ACC112 (cell line): ENCODE data around the gene MCUR1.
"Not testable (repeated sequence)": the region's sequence is repeated elsewhere in the genome, so short reads cannot be mapped to it uniquely, and the experiment has no call there.

Experiments used
- H2AFZ ChIP-seq: fragments of 200-600 bp; sonication (generic); one replicate; pipeline ENCODE4 v1.6.0; 2017; ENCODE audit warnings: antibody characterized with exemption, low read length; ENCODE audit not compliant: unreplicated experiment
- H3K27ac ChIP-seq: fragments of 200-600 bp; sonication (generic); 2 replicates; pipeline ENCODE4 v1.5.1; 2014; ENCODE audit warnings: low read depth, mild to moderate bottlenecking, antibody characterized with exemption, low read length, moderate library complexity
- H3K27me3 ChIP-seq: fragments of 200-600 bp; sonication (generic); 2 replicates; pipeline ENCODE4 v1.6.1; 2014; ENCODE audit warnings: mild to moderate bottlenecking, antibody characterized with exemption, low read length, moderate library complexity, mixed read lengths; ENCODE audit not compliant: insufficient read depth
- H3K36me3 ChIP-seq: fragments of 200-600 bp; sonication (generic); 2 replicates; pipeline ENCODE4 v1.6.1; 2016; ENCODE audit warnings: mild to moderate bottlenecking, antibody characterized with exemption, low read length, moderate library complexity, mixed read lengths; ENCODE audit not compliant: insufficient read depth
- H3K4me1 ChIP-seq: fragments of 200-600 bp; sonication (generic); one replicate; pipeline ENCODE4 v1.6.1; 2016; ENCODE audit warnings: low read length, mixed read lengths; ENCODE audit not compliant: insufficient read depth, unreplicated experiment, control insufficient read depth
- H3K4me3 ChIP-seq: fragments of 200-600 bp; sonication (generic); 2 replicates; pipeline ENCODE4 v1.5.1; 2014; ENCODE audit warnings: mild to moderate bottlenecking, low read depth, low read length
- H3K79me2 ChIP-seq: fragments of 200-600 bp; sonication (generic); one replicate; pipeline ENCODE4 v1.6.0; 2016; ENCODE audit warnings: low read length; ENCODE audit not compliant: control insufficient read depth, unreplicated experiment, insufficient read depth

MCUR1 gene

DNA sequence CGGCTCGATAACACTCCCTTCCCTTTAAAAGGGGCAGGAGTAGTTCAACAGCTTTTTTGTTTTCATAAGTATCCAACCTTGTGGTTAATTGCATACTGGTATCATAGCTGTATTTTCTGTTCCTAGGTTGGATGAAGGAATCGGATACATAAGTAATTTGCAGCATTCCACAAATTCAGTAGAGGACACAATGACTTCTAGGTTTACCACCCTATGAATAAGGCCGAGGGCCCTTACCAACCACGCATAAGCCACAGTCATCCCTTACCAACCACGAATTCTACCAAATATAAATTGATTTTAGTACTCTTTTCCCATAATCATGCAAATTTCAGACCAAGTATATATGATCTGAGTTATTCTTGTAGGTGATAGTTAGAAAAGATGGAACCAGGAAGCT lies 36.3 kb downstream of the MCUR1 start:
- Histone ChIP-seq H3K4me3 (no peak overlapping the region), H2AFZ (no peak overlapping the region), H3K36me3 (no peaks in the 10 kb centered on the region), H3K27ac (no peak overlapping the region), H3K4me1 (no peaks in the 10 kb centered on the region), H3K27me3 (no peaks in the 10 kb centered on the region), H3K79me2 (no peaks in the 10 kb centered on the region)

DNA sequence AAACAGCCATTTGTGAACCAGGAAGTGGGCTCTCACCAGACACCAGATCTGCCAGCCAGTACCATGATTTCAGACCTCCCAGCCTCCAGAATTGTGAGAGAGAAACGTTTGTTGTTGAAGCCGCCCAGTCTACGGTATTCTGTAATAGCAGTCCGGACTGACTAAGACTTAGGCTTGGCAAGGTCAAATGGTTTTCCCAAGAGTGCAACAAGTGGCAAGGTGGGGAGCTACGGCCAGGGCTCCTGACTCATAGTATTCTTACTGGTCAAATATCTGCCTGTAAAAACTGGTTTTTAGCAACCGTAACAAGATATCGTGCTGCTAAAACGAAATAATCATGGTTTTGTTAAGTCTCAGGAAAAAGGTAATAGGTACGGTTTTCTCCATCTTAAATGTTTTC lies 37.8 kb downstream of the MCUR1 start:
- Histone ChIP-seq H3K79me2 (no peaks in the 10 kb centered on the region), H2AFZ (no peak overlapping the region), H3K36me3 (no peaks in the 10 kb centered on the region), H3K27me3 (no peaks in the 10 kb centered on the region), H3K4me3 (no peak overlapping the region), H3K27ac (no peak overlapping the region), H3K4me1 (no peaks in the 10 kb centered on the region)

DNA sequence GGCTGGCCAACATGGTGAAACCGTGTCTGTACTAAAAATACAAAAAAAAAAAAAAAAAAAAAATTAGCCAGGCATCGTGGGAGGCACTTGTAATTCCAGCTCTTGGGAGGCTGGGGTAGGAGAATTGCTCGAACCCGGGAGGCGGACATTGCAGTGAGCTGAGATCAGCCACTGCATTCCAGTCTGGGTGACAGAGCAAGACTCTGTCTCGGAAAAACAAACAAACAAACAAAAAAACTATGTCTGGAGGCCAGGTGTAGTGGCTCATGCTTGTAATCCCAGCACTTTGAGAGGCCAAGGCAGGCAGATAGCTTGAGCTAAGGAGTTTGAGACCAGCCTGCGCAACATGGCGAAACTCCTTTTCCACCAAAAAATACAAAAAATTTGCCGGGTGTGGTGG lies 38.9 kb downstream of the MCUR1 start:
- H3K27ac ChIP-seq, H3K36me3 ChIP-seq, H2AFZ ChIP-seq, H3K79me2 ChIP-seq, H3K27me3 ChIP-seq, H3K4me1 ChIP-seq, H3K4me3 ChIP-seq: not testable (repeated sequence)

DNA sequence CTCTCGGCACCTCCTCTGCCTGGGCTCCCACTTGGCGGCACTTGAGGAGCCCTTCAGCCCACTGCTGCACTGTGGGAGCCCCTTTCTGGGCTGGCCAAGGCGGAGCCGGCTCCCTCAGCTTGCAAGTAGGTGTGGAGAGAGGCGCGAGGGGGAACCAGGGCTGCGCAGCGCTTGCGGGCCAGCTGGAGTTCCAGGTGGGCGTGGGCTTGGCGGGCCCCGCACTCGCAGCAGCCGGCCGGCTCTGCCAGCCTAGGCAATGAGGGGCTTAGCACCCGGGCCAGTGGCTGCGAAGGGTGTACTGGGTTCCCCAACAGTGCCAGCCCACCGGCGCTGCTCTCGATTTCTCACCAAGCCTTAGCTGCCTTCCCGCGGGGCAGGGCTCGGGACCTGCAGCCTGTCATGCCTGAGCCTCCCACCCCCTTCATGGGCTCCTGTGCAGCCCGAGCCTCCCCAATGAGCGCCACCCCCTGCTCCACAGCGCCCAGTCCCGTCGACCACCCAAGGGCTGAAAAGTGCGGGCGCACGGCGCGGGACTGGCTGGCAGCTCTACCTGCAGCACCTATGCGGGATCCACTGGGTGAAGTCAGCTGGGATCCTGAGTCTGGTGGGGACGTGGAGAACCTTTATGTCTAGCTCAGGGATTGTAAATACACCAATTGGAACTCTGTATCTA lies 41.9 kb downstream of the MCUR1 start:
- not testable (repeated sequence) for H3K79me2 ChIP-seq, H3K36me3 ChIP-seq, H2AFZ ChIP-seq

DNA sequence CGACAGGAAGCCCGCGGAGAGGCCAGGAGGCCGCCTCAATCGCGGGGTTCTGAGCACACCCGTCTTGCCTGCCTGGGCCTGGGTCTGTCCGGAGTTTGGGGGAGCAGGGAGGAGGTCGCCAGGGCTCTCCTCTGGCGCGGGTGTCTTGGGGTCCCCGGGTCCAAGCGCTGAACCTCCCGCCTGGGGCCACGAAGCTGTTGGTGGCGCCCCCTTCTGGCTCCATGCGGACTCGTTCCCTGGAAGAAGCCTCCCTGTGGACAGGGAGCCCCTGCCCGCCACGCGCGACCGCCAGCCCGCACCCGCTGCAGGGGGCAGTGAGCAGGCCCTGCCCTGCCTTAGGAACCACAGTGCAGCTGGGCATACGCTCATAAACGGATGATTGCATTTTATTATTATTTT lies 44.7 kb downstream of the MCUR1 start:
- no peak overlapping the region for H3K27ac ChIP-seq
- H3K4me1 ChIP-seq: peaks cover 7% of the 10 kb centered on the region
- no peaks in the 10 kb centered on the region for H3K36me3 ChIP-seq
- H3K27me3 ChIP-seq: no peaks in the 10 kb centered on the region
- no peaks in the 10 kb centered on the region for H3K79me2 ChIP-seq
- H3K4me3 ChIP-seq: no peak overlapping the region
- no peak overlapping the region for H2AFZ ChIP-seq

More for the DNA sequence above, 41.9 kb downstream of the MCUR1 start:
- not testable (repeated sequence) for H3K27me3 ChIP-seq, H3K4me3 ChIP-seq, H3K4me1 ChIP-seq, H3K27ac ChIP-seq

DNA sequence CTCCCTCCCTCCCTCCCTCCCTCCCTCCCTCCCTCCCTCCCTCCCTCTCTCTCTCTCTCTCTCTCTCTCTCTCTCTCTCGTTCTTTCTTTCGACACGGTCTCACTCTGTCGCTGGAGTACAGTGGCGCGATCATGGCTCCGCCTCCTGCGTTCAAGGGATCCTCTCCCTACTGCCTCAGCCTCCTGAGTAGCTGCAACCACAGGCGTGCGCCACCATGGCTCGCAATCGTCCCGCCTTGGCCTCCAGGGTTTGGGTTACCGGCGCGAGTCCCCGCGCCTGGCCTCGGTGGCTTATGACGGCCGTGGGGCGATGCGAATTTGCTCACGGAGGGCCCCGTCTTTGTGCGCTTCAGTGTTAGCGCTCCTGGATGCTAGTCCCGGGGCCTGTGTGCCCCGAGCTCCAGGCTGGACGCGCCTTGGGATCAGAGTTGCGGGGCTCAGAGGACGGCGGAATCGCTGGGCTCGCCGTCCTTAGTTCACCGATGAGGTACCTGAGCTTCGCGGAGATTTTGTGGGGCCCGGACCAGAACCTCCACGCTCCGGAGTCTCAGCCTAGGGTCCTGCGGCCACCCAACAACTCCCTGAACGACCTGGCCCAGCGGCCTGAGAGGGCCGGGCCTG lies 45.2 kb downstream of the MCUR1 start:
- H3K27me3 ChIP-seq: no peaks in the 10 kb centered on the region
- H3K79me2 ChIP-seq: no peaks in the 10 kb centered on the region
- no peak overlapping the region for H3K4me3 ChIP-seq
- H3K36me3 ChIP-seq: no peaks in the 10 kb centered on the region
- H2AFZ ChIP-seq: no peak overlapping the region
- H3K27ac ChIP-seq: no peak overlapping the region
- peaks cover 7% of the 10 kb centered on the region for H3K4me1 ChIP-seq

DNA sequence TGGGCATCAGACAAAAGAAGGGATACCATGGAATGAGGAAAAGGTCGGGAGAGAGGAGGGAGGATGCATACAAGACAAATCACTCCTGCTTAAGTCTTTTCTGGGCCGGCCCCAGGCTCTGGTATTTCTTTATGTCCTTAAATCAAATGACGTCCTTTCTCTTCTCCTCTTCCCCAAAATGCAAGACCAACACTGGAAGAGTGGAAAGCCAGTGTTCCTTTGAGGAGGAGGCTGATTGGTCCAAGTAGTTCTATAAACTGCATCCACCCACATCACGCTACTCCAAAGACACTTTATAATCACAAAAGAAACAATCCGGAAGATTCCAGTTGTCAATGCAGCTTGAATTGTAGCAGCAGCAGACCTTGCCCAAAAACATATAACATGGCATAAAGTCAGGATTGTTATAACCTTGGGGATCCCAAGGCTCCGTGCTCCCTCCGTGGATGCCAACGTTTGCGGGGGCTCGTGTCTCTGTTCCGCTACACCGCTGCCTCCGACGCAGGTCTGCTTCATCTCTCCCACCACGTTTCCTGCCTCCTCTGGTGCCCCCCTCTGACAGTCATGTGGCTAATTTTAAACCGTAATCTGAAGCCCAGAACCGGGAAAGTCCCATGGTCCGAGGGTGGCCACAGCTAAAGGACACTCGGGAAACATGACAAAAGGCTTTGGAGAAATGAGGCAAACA lies 47.1 kb downstream of the MCUR1 start:
- Histone ChIP-seq H3K27me3 (no peaks in the 10 kb centered on the region), H3K4me3 (peak overlapping the region; percentile 56), H3K27ac (no peak overlapping the region), H3K79me2 (no peaks in the 10 kb centered on the region), H3K4me1 (peaks cover 12% of the 10 kb centered on the region), H2AFZ (peak overlapping the region; percentile 27), H3K36me3 (no peaks in the 10 kb centered on the region)

DNA sequence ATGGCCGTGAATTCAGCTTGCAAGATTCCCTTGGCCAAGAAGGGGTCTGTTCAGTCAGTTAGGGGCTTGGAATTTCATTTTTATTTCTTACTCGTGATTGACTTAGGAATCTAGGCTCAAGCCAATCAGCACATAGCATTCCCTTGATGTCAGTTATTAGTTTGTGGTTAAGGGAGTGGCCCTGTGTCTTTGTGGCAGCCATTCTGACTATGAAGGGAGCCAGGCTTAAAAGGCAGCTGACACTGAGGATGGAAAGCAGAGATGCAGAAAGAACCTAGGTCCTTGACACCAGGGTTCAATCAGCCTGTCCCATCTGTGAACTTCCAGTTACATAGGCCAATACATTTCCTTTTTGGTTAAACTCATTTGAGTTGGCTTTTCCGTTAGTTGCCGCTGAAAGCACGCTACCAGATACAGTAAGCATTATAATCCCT lies 48.1 kb downstream of the MCUR1 start:
- no peaks in the 10 kb centered on the region for H3K36me3 ChIP-seq
- H2AFZ ChIP-seq: no peak overlapping the region
- no peaks in the 10 kb centered on the region for H3K79me2 ChIP-seq
- peaks cover 18% of the 10 kb centered on the region for H3K4me1 ChIP-seq
- no peak overlapping the region for H3K4me3 ChIP-seq
- H3K27me3 ChIP-seq: no peaks in the 10 kb centered on the region
- no peak overlapping the region for H3K27ac ChIP-seq

DNA sequence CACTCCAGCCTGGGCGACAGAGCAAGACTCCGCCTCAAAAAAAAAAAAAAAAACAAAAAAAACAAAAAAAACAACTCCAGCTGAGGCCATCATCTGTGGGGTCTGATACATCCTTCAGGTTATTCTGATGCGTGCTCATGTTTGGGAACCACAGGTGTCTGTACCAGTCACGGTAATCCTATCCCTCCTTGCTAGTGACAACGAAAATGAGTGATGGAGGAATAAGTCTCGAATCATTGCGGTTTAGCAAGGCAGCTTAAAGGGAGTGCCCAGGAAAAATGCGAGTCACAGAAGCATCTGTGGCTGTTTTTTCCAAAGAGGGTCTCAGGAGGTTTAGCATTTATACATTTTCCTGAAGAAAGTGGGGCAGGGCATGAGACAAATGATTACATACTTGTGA lies 48.8 kb downstream of the MCUR1 start:
- no peak overlapping the region for H3K4me3 ChIP-seq
- H3K27ac ChIP-seq: no peak overlapping the region
- peaks cover 25% of the 10 kb centered on the region for H3K4me1 ChIP-seq
- no peaks in the 10 kb centered on the region for H3K36me3 ChIP-seq
- H2AFZ ChIP-seq: no peak overlapping the region
- H3K79me2 ChIP-seq: no peaks in the 10 kb centered on the region
- H3K27me3 ChIP-seq: no peaks in the 10 kb centered on the region

DNA sequence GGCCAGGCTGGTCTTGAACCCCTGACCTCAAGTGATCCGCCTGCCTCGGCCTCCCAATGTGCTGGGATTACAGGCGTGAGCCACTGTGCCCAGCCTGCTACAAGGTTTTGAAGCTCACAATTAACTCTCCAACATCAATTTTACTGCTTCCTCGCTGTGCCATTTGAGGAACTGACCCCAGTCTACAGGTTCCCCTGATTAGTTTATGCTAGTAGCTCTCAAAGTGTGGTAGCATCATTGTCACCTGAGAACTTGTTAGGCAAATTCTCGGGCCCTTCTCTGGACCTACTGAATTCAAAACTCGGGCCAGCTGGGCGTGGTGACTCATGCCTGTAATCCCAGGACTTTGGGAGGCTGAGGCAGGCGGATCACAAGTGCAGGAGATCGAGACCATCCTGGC lies 49.4 kb downstream of the MCUR1 start:
- H3K36me3 ChIP-seq: no peaks in the 10 kb centered on the region
- no peak overlapping the region for H3K27ac ChIP-seq
- peaks cover 29% of the 10 kb centered on the region for H3K4me1 ChIP-seq

More for the DNA sequence above, 49.4 kb downstream of the MCUR1 start:
- Histone ChIP-seq H3K79me2 (no peaks in the 10 kb centered on the region), H3K4me3 (no peak overlapping the region), H2AFZ (no peak overlapping the region), H3K27me3 (no peaks in the 10 kb centered on the region)
